IMR-90 (cell line): ENCODE measurements around the gene LDHA. TPM values are rescaled to one million over a fixed set of nuclear protein-coding genes. Genes with fewer than 3 reads are reported as not detected.

Experiments used
- ATAC-seq: fragments of 200-7000 bp; cut with Tn5 transposase; 2 replicates; pipeline ENCODE4 v1.9.1; 2020; ENCODE audit warnings: low read depth, mild to moderate bottlenecking, moderate library complexity
- BruUV-seq: library from RNA; stranded (reverse); fragments of 400-500 nt; replicated peaks from 2 replicates; lab custom pipeline; 2021; lab: Mats Ljungman, UMichigan
- CTCF ChIA-PET: fragments of 300-600 bp; formaldehyde crosslinking; extraction: SDS; loops from one replicate; lab custom pipeline; 2021; ENCODE audit warnings: antibody characterized with exemption; lab: Yijun Ruan, JAX
- POLR2A ChIA-PET: fragments of 300-600 bp; sonication (Branson Sonifier 250); formaldehyde crosslinking; loops from one replicate; lab custom pipeline; 2022; ENCODE audit warnings: antibody characterized with exemption; ENCODE audit not compliant: unreplicated experiment; lab: Charles Lee
- DNase-seq: peaks from one replicate; pipeline ENCODE4 v3.0.0; 2013
- H2AFZ ChIP-seq: replicated peaks from 2 replicates; pipeline ENCODE3; 2013; ENCODE audit warnings: low read length, mild to moderate bottlenecking; ENCODE audit not compliant: poor library complexity
- H2AK5ac ChIP-seq: 2 replicates; pipeline ENCODE4 v1.6.1; 2013; ENCODE audit warnings: low read depth, low read length, inconsistent platforms
- H2AK9ac ChIP-seq: replicated peaks from 2 replicates; pipeline ENCODE3; 2013; ENCODE audit warnings: mild to moderate bottlenecking, low read depth, low read length, moderate library complexity; ENCODE audit not compliant: poor library complexity
- H2BK120ac ChIP-seq: 2 replicates; pipeline ENCODE4 v1.6.1; 2013; ENCODE audit warnings: low read depth, low read length, inconsistent platforms
- H2BK15ac ChIP-seq: 3 replicates; pipeline ENCODE4 v1.6.1; 2013; ENCODE audit warnings: low read depth, low read length, inconsistent platforms
- H2BK20ac ChIP-seq: 2 replicates; pipeline ENCODE4 v1.6.1; 2013; ENCODE audit warnings: low read depth, mild to moderate bottlenecking, inconsistent platforms, low read length, moderate library complexity
- H2BK5ac ChIP-seq: 2 replicates; pipeline ENCODE4 v1.6.1; 2013; ENCODE audit warnings: mild to moderate bottlenecking, low read depth, low read length, inconsistent platforms; ENCODE audit not compliant: poor library complexity, severe bottlenecking
- H3K14ac ChIP-seq: replicated peaks from 2 replicates; pipeline ENCODE4 v1.6.1; 2013; ENCODE audit warnings: low read depth, low read length, inconsistent platforms
- H3K18ac ChIP-seq: 2 replicates; pipeline ENCODE4 v1.6.1; 2013; ENCODE audit warnings: low read depth, low read length, control low read depth
- H3K23ac ChIP-seq: 2 replicates; pipeline ENCODE4 v1.6.1; 2013; ENCODE audit warnings: low read depth, low read length, inconsistent platforms
- H3K27ac ChIP-seq: 2 replicates; pipeline ENCODE4 v1.5.1; 2013; ENCODE audit warnings: mild to moderate bottlenecking, control low read depth, low read length; ENCODE audit not compliant: insufficient read depth
- H3K27me3 ChIP-seq: 2 replicates; pipeline ENCODE4 v1.6.1; 2013; ENCODE audit warnings: low read length; ENCODE audit not compliant: control insufficient read depth, insufficient read depth
- H3K36me3 ChIP-seq: 2 replicates; pipeline ENCODE4 v1.6.1; 2013; ENCODE audit warnings: low read length, mixed read lengths; ENCODE audit not compliant: control insufficient read depth, insufficient read depth
- H3K4ac ChIP-seq: 2 replicates; pipeline ENCODE4 v1.6.1; 2013; ENCODE audit warnings: low read depth, low read length, inconsistent platforms
- H3K4me1 ChIP-seq: 2 replicates; pipeline ENCODE4 v1.6.1; 2013; ENCODE audit warnings: low read length, mixed read lengths; ENCODE audit not compliant: control insufficient read depth, insufficient read depth
- H3K4me2 ChIP-seq: 2 replicates; pipeline ENCODE4 v1.6.1; 2013; ENCODE audit warnings: low read depth, mild to moderate bottlenecking, control low read depth, low read length, moderate library complexity
- H3K4me3 ChIP-seq: 2 replicates; pipeline ENCODE4 v1.5.1; 2013; ENCODE audit warnings: low read depth, mild to moderate bottlenecking, control low read depth, low read length, moderate library complexity; ENCODE audit not compliant: insufficient read depth
- H3K56ac ChIP-seq: 2 replicates; pipeline ENCODE4 v1.6.1; 2013; ENCODE audit warnings: low read length, inconsistent platforms; ENCODE audit not compliant: insufficient read depth; ENCODE audit errors: extremely low read depth
- H3K79me1 ChIP-seq, 2 experiments: 2 replicates each; pipeline ENCODE4 v1.6.1; 2013; ENCODE audit warnings: low read length in 2 of 2, inconsistent platforms in 1 of 2, low read depth in 1 of 2
- H3K9ac ChIP-seq: 2 replicates; pipeline ENCODE4 v1.6.1; 2013; ENCODE audit warnings: low read depth, low read length, control low read depth
- H3K9me1 ChIP-seq: 2 replicates; pipeline ENCODE4 v1.6.1; 2013; ENCODE audit warnings: low read length, inconsistent platforms; ENCODE audit not compliant: insufficient read depth
- H3K9me3 ChIP-seq: 2 replicates; pipeline ENCODE4 v1.6.1; 2013; ENCODE audit warnings: low read length; ENCODE audit not compliant: control insufficient read depth, insufficient read depth
- H4K20me1 ChIP-seq: 2 replicates; pipeline ENCODE4 v1.6.1; 2013; ENCODE audit warnings: low read length, inconsistent platforms; ENCODE audit not compliant: insufficient read depth
- H4K5ac ChIP-seq: 2 replicates; pipeline ENCODE4 v1.6.1; 2013; ENCODE audit warnings: mild to moderate bottlenecking, low read depth, low read length, control low read depth
- H4K8ac ChIP-seq, 2 experiments: 2 replicates each; pipeline ENCODE4 v1.6.1; 2013; ENCODE audit warnings: low read depth in 2 of 2, low read length in 2 of 2, control low read depth in 1 of 2, inconsistent platforms in 1 of 2
- H4K91ac ChIP-seq: 2 replicates; pipeline ENCODE4 v1.6.1; 2013; ENCODE audit warnings: low read depth, low read length, inconsistent platforms; ENCODE audit not compliant: insufficient read depth
- BHLHE40 ChIP-seq: fragments of 150-350 bp; IDR thresholded peaks from 2 replicates; pipeline ENCODE4 v1.6.1; 2016; ENCODE audit warnings: mild to moderate bottlenecking, low read depth, low read length
- CEBPB ChIP-seq: IDR thresholded peaks from 2 replicates; pipeline ENCODE4 v1.6.1; 2012; ENCODE audit warnings: low read depth, low read length, improper control_type of control experiment
- CHD1 ChIP-seq: IDR thresholded peaks from 2 replicates; pipeline ENCODE4 v1.6.1; 2012; ENCODE audit warnings: low read depth, low read length, improper control_type of control experiment
- FOS ChIP-seq: fragments of 150-350 bp; IDR thresholded peaks from 2 replicates; pipeline ENCODE4 v1.6.1; 2016; ENCODE audit warnings: low read depth, low read length
- MAFK ChIP-seq: IDR thresholded peaks from 2 replicates; pipeline ENCODE4 v1.6.1; 2012; ENCODE audit warnings: low read depth, low read length, improper control_type of control experiment
- MAZ ChIP-seq: IDR thresholded peaks from 2 replicates; pipeline ENCODE4 v1.6.1; 2012; ENCODE audit warnings: low read depth, mild to moderate bottlenecking, low read length, improper control_type of control experiment, moderate library complexity, borderline replicate concordance
- MXI1 ChIP-seq: IDR thresholded peaks from 2 replicates; pipeline ENCODE4 v1.6.1; 2012; ENCODE audit warnings: low read depth, mild to moderate bottlenecking, low read length, moderate library complexity, borderline replicate concordance
- NFE2L2 ChIP-seq: fragments of 150-350 bp; IDR thresholded peaks from 2 replicates; pipeline ENCODE4 v1.6.1; 2016; ENCODE audit warnings: low read depth, mild to moderate bottlenecking, low read length
- POLR2A ChIP-seq: IDR thresholded peaks from 2 replicates; pipeline ENCODE4 v1.6.1; 2012; ENCODE audit warnings: mild to moderate bottlenecking, low read depth, low read length
- RAD21 ChIP-seq: IDR thresholded peaks from 2 replicates; pipeline ENCODE4 v1.6.1; 2012; ENCODE audit warnings: low read length, improper control_type of control experiment
- RCOR1 ChIP-seq: IDR thresholded peaks from 2 replicates; pipeline ENCODE4 v1.6.1; 2012; ENCODE audit warnings: mild to moderate bottlenecking, low read length, improper control_type of control experiment; ENCODE audit not compliant: insufficient replicate concordance
- RFX5 ChIP-seq: IDR thresholded peaks from 2 replicates; pipeline ENCODE4 v1.8.0; 2012; ENCODE audit warnings: low read depth, mild to moderate bottlenecking, low read length, moderate library complexity
- SMC3 ChIP-seq: fragments of 150-350 bp; IDR thresholded peaks from 2 replicates; pipeline ENCODE4 v1.6.1; 2016; ENCODE audit warnings: low read depth, mild to moderate bottlenecking, antibody characterized with exemption, low read length, moderate library complexity
- WGBS, 2 experiments: methylation state at CpG; one replicate each; pipeline versions ENCODE4 v1.1.5 to v1.1.7; 2013; ENCODE audit warnings: missing lambda C conversion rate in 2 of 2; ENCODE audit not compliant: insufficient read length in 1 of 2; ENCODE audit errors: extremely low coverage in 2 of 2; 5-methylcytosine and 5-hydroxymethylcytosine counted together
- dilution Hi-C: fragments of 300-500 bp; cut with HindIII; formaldehyde crosslinking; loops from one replicate; pipeline ENCODE4 v1.14.3; 2018; ENCODE audit warnings: low sequenced_read_pairs; ENCODE audit not compliant: unreplicated experiment
- in situ Hi-C: fragments of 300-500 bp; cut with MboI; formaldehyde crosslinking; loops from 3 replicates; pipeline ENCODE4 v1.14.3; 2019; ENCODE audit warnings: low sequenced_read_pairs, inconsistent platforms, mixed read lengths
- intact Hi-C: fragments of 100-400 bp; cut with micrococcal nuclease; formaldehyde crosslinking; loops from 2 replicates; pipeline ENCODE4 v1.10.0; 2022
- polyA plus RNA-seq, 3 experiments: library from polyadenylated mRNA; depleted of rRNA; stranded (reverse); fragments of >200 nt; gene quantifications; 2 replicates each; pipeline ENCODE4 v1.2.3, GENCODE V29; 2012; ENCODE audit warnings: low replicate concordance in 1 of 3
- total RNA-seq: library from RNA; depleted of rRNA; stranded (reverse); fragments of >200 nt; gene quantifications from 2 replicates; pipeline ENCODE4 v1.2.3, GENCODE V29; 2012
- TF ChIP-seq, protein P1 (sequence below): conservative IDR thresholded peaks from 2 replicates; pipeline ENCODE4 v1.5.1; 2012; ENCODE audit warnings: mild to moderate bottlenecking, low read depth, low read length, improper control_type of control experiment
- TF ChIP-seq, protein P2 (sequence below): fragments of 150-350 bp; IDR thresholded peaks from 2 replicates; pipeline ENCODE4 v1.6.1; 2016; ENCODE audit warnings: low read depth, mild to moderate bottlenecking, low read length, moderate library complexity, borderline replicate concordance
- TF ChIP-seq, protein P3 (sequence below): fragments of 150-350 bp; IDR thresholded peaks from 2 replicates; pipeline ENCODE4 v1.6.1; 2017; ENCODE audit warnings: mild to moderate bottlenecking, antibody characterized with exemption, low read length, low read depth

Gene LDHA
- total and polyA plus RNA-seq, 2 of the 4 experiments (the other 2 are of a cell fraction): 1,735 to 1,813 TPM

DNA sequence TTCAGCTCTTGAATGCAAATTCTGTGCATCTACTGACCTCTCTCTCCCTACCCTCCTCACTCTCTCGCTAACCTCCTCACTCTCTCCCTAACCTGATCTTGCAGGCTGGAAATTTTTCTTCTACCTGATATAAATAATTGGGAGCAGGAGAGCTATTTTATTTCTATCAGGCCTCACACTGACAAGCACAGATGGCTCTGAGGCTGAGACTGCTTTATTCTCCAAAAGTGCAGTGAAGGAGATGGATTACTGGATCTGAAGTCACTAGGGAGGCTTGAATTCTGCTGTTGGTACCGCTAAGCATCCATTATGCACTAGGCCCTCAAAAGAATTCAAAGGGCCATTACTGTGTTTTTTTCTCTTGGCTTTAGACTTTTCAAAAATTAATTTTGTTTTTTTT is 19.4 kb upstream of the LDHA start:
- H2AFZ ChIP-seq: no peak overlapping the region
- H3K27ac ChIP-seq: no peak overlapping the region
- ChIA-PET CTCF (no interaction called here), POLR2A (no interaction called here)
- H3K4me2 ChIP-seq: no peak overlapping the region
- no peak overlapping the region for H2BK5ac ChIP-seq
- no peak overlapping the region for H3K18ac ChIP-seq
- DNase-seq (no peak), ATAC-seq (no peak)
- H4K8ac ChIP-seq: no peak overlapping the region
- no peaks in the 10 kb centered on the region for H3K27me3 ChIP-seq
- no peak overlapping the region for H3K9ac ChIP-seq
- H2BK120ac ChIP-seq: no peak overlapping the region
- H3K79me1 ChIP-seq: no peaks in the 10 kb centered on the region
- H3K36me3 ChIP-seq: no peaks in the 10 kb centered on the region
- no peak overlapping the region for H4K5ac ChIP-seq
- no TSS peak for BruUV-seq
- TF ChIP-seq RFX5 (no peak), BHLHE40 (no peak), RAD21 (no peak), MAFK (no peak), FOS (no peak), POLR2A (no peak), RCOR1 (no peak), SMC3 (no peak), CEBPB (no peak), NFE2L2 (no peak), MAZ (no peak), CHD1 (no peak), MXI1 (no peak)
- TF ChIP-seq, protein P1, sequence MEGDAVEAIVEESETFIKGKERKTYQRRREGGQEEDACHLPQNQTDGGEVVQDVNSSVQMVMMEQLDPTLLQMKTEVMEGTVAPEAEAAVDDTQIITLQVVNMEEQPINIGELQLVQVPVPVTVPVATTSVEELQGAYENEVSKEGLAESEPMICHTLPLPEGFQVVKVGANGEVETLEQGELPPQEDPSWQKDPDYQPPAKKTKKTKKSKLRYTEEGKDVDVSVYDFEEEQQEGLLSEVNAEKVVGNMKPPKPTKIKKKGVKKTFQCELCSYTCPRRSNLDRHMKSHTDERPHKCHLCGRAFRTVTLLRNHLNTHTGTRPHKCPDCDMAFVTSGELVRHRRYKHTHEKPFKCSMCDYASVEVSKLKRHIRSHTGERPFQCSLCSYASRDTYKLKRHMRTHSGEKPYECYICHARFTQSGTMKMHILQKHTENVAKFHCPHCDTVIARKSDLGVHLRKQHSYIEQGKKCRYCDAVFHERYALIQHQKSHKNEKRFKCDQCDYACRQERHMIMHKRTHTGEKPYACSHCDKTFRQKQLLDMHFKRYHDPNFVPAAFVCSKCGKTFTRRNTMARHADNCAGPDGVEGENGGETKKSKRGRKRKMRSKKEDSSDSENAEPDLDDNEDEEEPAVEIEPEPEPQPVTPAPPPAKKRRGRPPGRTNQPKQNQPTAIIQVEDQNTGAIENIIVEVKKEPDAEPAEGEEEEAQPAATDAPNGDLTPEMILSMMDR: no peak
- TF ChIP-seq, protein P2, sequence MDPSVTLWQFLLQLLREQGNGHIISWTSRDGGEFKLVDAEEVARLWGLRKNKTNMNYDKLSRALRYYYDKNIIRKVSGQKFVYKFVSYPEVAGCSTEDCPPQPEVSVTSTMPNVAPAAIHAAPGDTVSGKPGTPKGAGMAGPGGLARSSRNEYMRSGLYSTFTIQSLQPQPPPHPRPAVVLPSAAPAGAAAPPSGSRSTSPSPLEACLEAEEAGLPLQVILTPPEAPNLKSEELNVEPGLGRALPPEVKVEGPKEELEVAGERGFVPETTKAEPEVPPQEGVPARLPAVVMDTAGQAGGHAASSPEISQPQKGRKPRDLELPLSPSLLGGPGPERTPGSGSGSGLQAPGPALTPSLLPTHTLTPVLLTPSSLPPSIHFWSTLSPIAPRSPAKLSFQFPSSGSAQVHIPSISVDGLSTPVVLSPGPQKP: no peak
- TF ChIP-seq, protein P3, sequence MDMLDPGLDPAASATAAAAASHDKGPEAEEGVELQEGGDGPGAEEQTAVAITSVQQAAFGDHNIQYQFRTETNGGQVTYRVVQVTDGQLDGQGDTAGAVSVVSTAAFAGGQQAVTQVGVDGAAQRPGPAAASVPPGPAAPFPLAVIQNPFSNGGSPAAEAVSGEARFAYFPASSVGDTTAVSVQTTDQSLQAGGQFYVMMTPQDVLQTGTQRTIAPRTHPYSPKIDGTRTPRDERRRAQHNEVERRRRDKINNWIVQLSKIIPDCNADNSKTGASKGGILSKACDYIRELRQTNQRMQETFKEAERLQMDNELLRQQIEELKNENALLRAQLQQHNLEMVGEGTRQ: no peak
- no peaks in the 10 kb centered on the region for H3K9me3 ChIP-seq
- no peak overlapping the region for H2BK15ac ChIP-seq
- H3K14ac ChIP-seq: no peak overlapping the region
- intact Hi-C loops: no loop called here
- no peak overlapping the region for H2AK5ac ChIP-seq
- dilution Hi-C loops: no loop called here
- in situ Hi-C loops: no loop called here
- H3K4me1 ChIP-seq: no peaks in the 10 kb centered on the region
- no peak overlapping the region for H2BK20ac ChIP-seq
- no peak overlapping the region for H2AK9ac ChIP-seq
- H3K9me1 ChIP-seq: peaks cover 2% of the 10 kb centered on the region; the same call in 1 of the 2 replicates
- no peak overlapping the region for H4K91ac ChIP-seq
- no peak overlapping the region for H3K23ac ChIP-seq
- H3K4me3 ChIP-seq: no peak overlapping the region
- H3K56ac ChIP-seq: no peak overlapping the region
- no peaks in the 10 kb centered on the region for H4K20me1 ChIP-seq
- WGBS, 2 experiments: no CpG with 5 or more reads among the region's 2 CpGs
- no peak overlapping the region for H3K4ac ChIP-seq
